B cell (primary cell): ENCODE results near the gene LRBA. TPM values are rescaled to one million over a fixed set of nuclear protein-coding genes. Genes with fewer than 3 reads are reported as not detected.
"Not testable (repeated sequence)": the region's sequence is repeated elsewhere in the genome, so short reads cannot be mapped to it uniquely, and the experiment has no call there.

Experiments
- ATAC-seq: fragments of 200-7000 bp; cut with Tn5 transposase; one replicate; pipeline ENCODE4 v1.10.0; 2021; ENCODE audit warnings: low read depth, mild to moderate bottlenecking, moderate number of reproducible peaks, moderate library complexity
- CTCF ChIA-PET: fragments of 350-600 bp; sonication (Branson Sonifier 250); formaldehyde crosslinking; loops from one replicate; lab custom pipeline; 2021; ENCODE audit warnings: antibody characterized with exemption, inconsistent platforms; lab: Charles Lee
- POLR2A ChIA-PET: fragments of 350-600 bp; sonication (Branson Sonifier 250); formaldehyde crosslinking; loops from one replicate; lab custom pipeline; 2021; ENCODE audit warnings: antibody characterized with exemption; lab: Charles Lee
- DNase-seq: peaks from one replicate; pipeline ENCODE4 v3.0.0; 2013
- H2AFZ ChIP-seq: 2 replicates; pipeline ENCODE4 v1.6.1; 2012; ENCODE audit warnings: mild to moderate bottlenecking, low read depth, low read length; ENCODE audit not compliant: insufficient read depth, poor library complexity, severe bottlenecking
- H3K27ac ChIP-seq, 2 donors: 1 replicate in 1 of 2; 2 replicates in 1 of 2; pipeline ENCODE4 v1.5.1; 2012 to 2013; ENCODE audit warnings: low read length in 2 of 2, mild to moderate bottlenecking in 2 of 2, moderate library complexity in 1 of 2
- H3K27me3 ChIP-seq, 4 experiments: fragments of 200-600 bp in 1 of 4; sonication (generic) in 1 of 4; replicated peaks in 1 of 4; 1 replicate in 2 of 4; 2 replicates in 2 of 4; pipeline versions ENCODE4 v1.6.1 to v1.7.0; 2013 to 2016; ENCODE audit warnings: low read length in 3 of 4, mild to moderate bottlenecking in 2 of 4, mixed read lengths in 1 of 4, moderate library complexity in 1 of 4; ENCODE audit not compliant: insufficient read depth in 4 of 4, control insufficient read depth in 3 of 4; ENCODE audit errors: control extremely low read depth in 1 of 4
- H3K36me3 ChIP-seq, 2 experiments: replicated peaks in 1 of 2; 1 replicate in 1 of 2; 2 replicates in 1 of 2; pipeline versions ENCODE4 v1.6.1 to v1.7.1; 2013; ENCODE audit warnings: low read length in 1 of 2; ENCODE audit not compliant: insufficient read depth in 2 of 2, control insufficient read depth in 1 of 2; ENCODE audit errors: control extremely low read depth in 1 of 2, extremely low read depth in 1 of 2
- H3K4me1 ChIP-seq, 2 donors: fragments of 200-600 bp in 1 of 2; sonication (generic) in 1 of 2; 1 replicate in 1 of 2; 2 replicates in 1 of 2; pipeline versions ENCODE4 v1.5.1 to v1.6.1; 2013 to 2017; ENCODE audit warnings: low read length in 2 of 2; ENCODE audit not compliant: control insufficient read depth in 2 of 2, insufficient read depth in 2 of 2
- H3K4me2 ChIP-seq: replicated peaks from 2 replicates; pipeline ENCODE3; 2012; ENCODE audit warnings: mild to moderate bottlenecking, low read depth, low read length; ENCODE audit not compliant: poor library complexity, severe bottlenecking
- H3K4me3 ChIP-seq, 5 experiments: fragments of 200-600 bp in 1 of 5; sonication (generic) in 1 of 5; 1 replicate in 3 of 5; 2 replicates in 2 of 5; pipeline versions ENCODE4 v1.5.1 to v1.7.0; 2011 to 2016; ENCODE audit warnings: low read length in 4 of 5, mild to moderate bottlenecking in 4 of 5, low read depth in 2 of 5, control low read depth in 1 of 5, moderate library complexity in 1 of 5; ENCODE audit not compliant: insufficient read depth in 1 of 5; ENCODE audit errors: control extremely low read depth in 1 of 5, extremely low read depth in 1 of 5
- H3K79me2 ChIP-seq: fragments of 200-600 bp; sonication (generic); one replicate; pipeline ENCODE4 v1.6.0; 2016; ENCODE audit warnings: low read length; ENCODE audit not compliant: control insufficient read depth, insufficient read depth
- H3K9ac ChIP-seq: fragments of 200-600 bp; sonication (generic); 2 replicates; pipeline ENCODE4 v1.6.1; 2017; ENCODE audit warnings: mild to moderate bottlenecking, low read length, moderate library complexity
- H3K9me3 ChIP-seq, 3 donors: one replicate each; pipeline versions ENCODE4 v1.6.1 to v1.7.1; 2013; ENCODE audit warnings: low read length in 2 of 3; ENCODE audit not compliant: control insufficient read depth in 2 of 3, insufficient read depth in 1 of 3; ENCODE audit errors: control extremely low read depth in 1 of 3
- H4K20me1 ChIP-seq: 2 replicates; pipeline ENCODE4 v1.6.0; 2012; ENCODE audit warnings: mild to moderate bottlenecking, low read length; ENCODE audit not compliant: insufficient read depth, control insufficient read depth, poor library complexity, severe bottlenecking
- H3K27ac Mint-ChIP-seq: one replicate; pipeline ENCODE4 v1.8.0; 2021; ENCODE audit warnings: mixed read lengths
- H3K27me3 Mint-ChIP-seq: one replicate; pipeline ENCODE4 v1.8.0; 2021; ENCODE audit warnings: mixed read lengths
- H3K4me1 Mint-ChIP-seq: one replicate; pipeline ENCODE4 v1.8.0; 2021; ENCODE audit warnings: mixed read lengths
- H3K4me3 Mint-ChIP-seq: one replicate; pipeline ENCODE4 v1.8.0; 2021; ENCODE audit warnings: mixed read lengths
- H3K9me3 Mint-ChIP-seq: one replicate; pipeline ENCODE4 v1.8.0; 2022; ENCODE audit warnings: mixed read lengths; ENCODE audit not compliant: insufficient read depth
- EZH2 ChIP-seq: IDR thresholded peaks from 2 replicates; pipeline ENCODE4 v1.6.1; 2012; ENCODE audit warnings: borderline replicate concordance, low read depth, mild to moderate bottlenecking, moderate library complexity, low read length; ENCODE audit not compliant: insufficient read depth, poor library complexity, severe bottlenecking
- WGBS: methylation state at CpG from one replicate; pipeline ENCODE4 v1.1.5; 2013; ENCODE audit warnings: missing lambda C conversion rate; ENCODE audit not compliant: insufficient coverage; 5-methylcytosine and 5-hydroxymethylcytosine counted together
- intact Hi-C: fragments of 100-400 bp; cut with micrococcal nuclease; formaldehyde crosslinking; loops from one replicate; pipeline ENCODE4 v1.10.0; 2022
- polyA plus RNA-seq: library from polyadenylated mRNA; depleted of rRNA; stranded (reverse); fragments of >200 nt; gene quantifications from 2 replicates; pipeline ENCODE4 v1.2.3, GENCODE V29; 2012
- total RNA-seq, 2 donors: library from RNA; stranded (reverse); fragments of 120-200 nt in 1 of 2; gene quantifications; 1 replicate in 1 of 2; 2 replicates in 1 of 2; pipeline versions ENCODE4 v1.2.3 to v1.2.4, GENCODE V29; 2013 to 2022
- TF ChIP-seq, protein P1 (sequence below): fragments of 200-600 bp; IDR thresholded peaks from one replicate; pipeline ENCODE4 v1.8.0; 2022; ENCODE audit warnings: antibody characterized with exemption, mild to moderate bottlenecking

Gene LRBA
- total and polyA plus RNA-seq, 2 donors (not counting 1 experiment from before 2014, with no cell fraction given), result 17.5 to 86.7 TPM

DNA sequence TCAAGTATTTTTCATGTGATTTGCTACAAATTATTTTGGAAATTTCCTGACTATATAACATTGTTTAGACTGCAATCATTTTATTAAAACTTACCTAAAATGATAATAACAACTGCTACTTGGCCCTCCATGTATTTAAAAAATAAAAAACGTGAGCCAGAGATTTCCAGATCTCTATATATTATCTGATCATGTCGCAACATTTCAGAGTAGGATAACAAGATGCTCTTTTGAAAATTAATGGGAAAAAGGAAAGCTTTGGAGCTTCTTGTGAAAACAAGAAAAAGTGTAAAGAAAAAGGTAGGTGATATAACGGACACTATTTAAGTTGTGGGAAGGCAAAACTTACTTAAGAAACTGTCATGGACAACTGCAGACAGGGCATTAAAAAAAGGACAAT is 448.0 kb downstream of the LRBA start:
- Histone ChIP-seq H3K9me3 (peaks cover 0 to 6% (median 3%) of the 10 kb centered on the region in 3 donors), H2AFZ (no peak overlapping the region), H3K27ac (no peak overlapping the region), H3K9ac (no peak overlapping the region), H3K4me1 (no peaks in the 10 kb centered on the region), H3K79me2 (no peaks in the 10 kb centered on the region), H3K4me3 (no peak overlapping the region), H3K36me3 (peaks cover 0 to 4% of the 10 kb centered on the region in 2 experiments), H4K20me1 (no peaks in the 10 kb centered on the region), H3K27me3 (no peaks in the 10 kb centered on the region), H3K4me2 (no peak overlapping the region)
- intact Hi-C loops, result no loop called here
- DNase-seq (no peak), ATAC-seq (no peak)
- ChIA-PET POLR2A (no interaction called here), CTCF (interaction anchor here (1.3 kb wide), 1 partner anchor 300 kb away, joined by 3 read pairs; no protein-coding TSS in a partner anchor)
- no peaks in the 10 kb centered on the region for H3K4me1 Mint-ChIP-seq
- no CpG with 5 or more reads among the region's 3 CpGs for WGBS
- H3K9me3 Mint-ChIP-seq, result no peaks in the 10 kb centered on the region
- TF ChIP-seq, protein P1, sequence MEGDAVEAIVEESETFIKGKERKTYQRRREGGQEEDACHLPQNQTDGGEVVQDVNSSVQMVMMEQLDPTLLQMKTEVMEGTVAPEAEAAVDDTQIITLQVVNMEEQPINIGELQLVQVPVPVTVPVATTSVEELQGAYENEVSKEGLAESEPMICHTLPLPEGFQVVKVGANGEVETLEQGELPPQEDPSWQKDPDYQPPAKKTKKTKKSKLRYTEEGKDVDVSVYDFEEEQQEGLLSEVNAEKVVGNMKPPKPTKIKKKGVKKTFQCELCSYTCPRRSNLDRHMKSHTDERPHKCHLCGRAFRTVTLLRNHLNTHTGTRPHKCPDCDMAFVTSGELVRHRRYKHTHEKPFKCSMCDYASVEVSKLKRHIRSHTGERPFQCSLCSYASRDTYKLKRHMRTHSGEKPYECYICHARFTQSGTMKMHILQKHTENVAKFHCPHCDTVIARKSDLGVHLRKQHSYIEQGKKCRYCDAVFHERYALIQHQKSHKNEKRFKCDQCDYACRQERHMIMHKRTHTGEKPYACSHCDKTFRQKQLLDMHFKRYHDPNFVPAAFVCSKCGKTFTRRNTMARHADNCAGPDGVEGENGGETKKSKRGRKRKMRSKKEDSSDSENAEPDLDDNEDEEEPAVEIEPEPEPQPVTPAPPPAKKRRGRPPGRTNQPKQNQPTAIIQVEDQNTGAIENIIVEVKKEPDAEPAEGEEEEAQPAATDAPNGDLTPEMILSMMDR, result no peak
- TF ChIP-seq EZH2, result no peak
- no peak overlapping the region for H3K27ac Mint-ChIP-seq
- no peak overlapping the region for H3K4me3 Mint-ChIP-seq
- H3K27me3 Mint-ChIP-seq, result no peaks in the 10 kb centered on the region

DNA sequence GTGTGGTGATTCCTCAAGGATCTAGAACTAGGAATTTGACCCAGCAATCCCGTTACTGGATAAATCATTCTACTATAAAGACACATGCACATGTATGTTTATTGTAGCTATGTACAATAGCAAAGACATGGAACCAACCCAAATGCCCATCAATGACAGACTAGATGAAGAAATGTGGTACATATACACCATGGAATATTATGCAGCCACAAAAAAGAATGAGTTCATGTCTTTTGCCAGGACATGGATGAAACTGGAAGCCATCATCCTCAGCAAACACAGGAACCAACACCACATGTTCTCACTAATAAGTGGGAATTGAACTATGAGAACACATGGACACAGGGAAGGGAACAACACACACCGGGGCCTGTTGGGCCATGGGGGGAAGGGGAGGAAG is 450.1 kb downstream of the LRBA start:
- H3K9me3 Mint-ChIP-seq, intact Hi-C loops, H3K4me1 ChIP-seq, H3K4me3 ChIP-seq, H4K20me1 ChIP-seq, H3K27ac ChIP-seq, DNase-seq, H3K36me3 ChIP-seq, H3K79me2 ChIP-seq, H3K4me2 ChIP-seq, POLR2A ChIA-PET, CTCF ChIA-PET, H3K27ac Mint-ChIP-seq, ATAC-seq, H3K4me1 Mint-ChIP-seq, H3K27me3 ChIP-seq, H2AFZ ChIP-seq, H3K27me3 Mint-ChIP-seq, H3K9me3 ChIP-seq, H3K4me3 Mint-ChIP-seq, H3K9ac ChIP-seq: not testable (repeated sequence)
- no CpG with 5 or more reads among the region's 2 CpGs for WGBS
